GM12878 (cell line): Measurements from ENCODE around the gene SLC2A8.

Experiments
- EP300 ChIP-seq, 2 experiments: fragments of 150-350 bp in 1 of 2; IDR thresholded peaks; 2 replicates each; pipeline ENCODE4 v1.6.1; 2011 to 2012; ENCODE audit warnings: low read depth in 2 of 2, low read length in 2 of 2, borderline replicate concordance in 1 of 2, improper control_type of control experiment in 1 of 2, inconsistent platforms in 1 of 2; ENCODE audit not compliant: control insufficient read depth in 1 of 2
- ESRRA ChIP-seq: IDR thresholded peaks from 2 replicates; pipeline ENCODE4 v1.6.1; 2012; ENCODE audit warnings: mild to moderate bottlenecking, low read length, improper control_type of control experiment
- EZH2 ChIP-seq: IDR thresholded peaks from 2 replicates; pipeline ENCODE4 v1.6.1; 2012; ENCODE audit warnings: low read depth, mild to moderate bottlenecking, control low read depth, inconsistent platforms, low read length, borderline replicate concordance; ENCODE audit not compliant: control insufficient read depth
- JUND ChIP-seq: IDR thresholded peaks from 2 replicates; pipeline ENCODE4 v1.6.1; 2012; ENCODE audit warnings: low read depth, mild to moderate bottlenecking, low read length, improper control_type of control experiment, moderate library complexity
- NR2F1 ChIP-seq: fragments of 450-650 bp; conservative IDR thresholded peaks from 2 replicates; pipeline ENCODE4 v1.6.1; 2017; ENCODE audit warnings: mild to moderate bottlenecking
- PML ChIP-seq: IDR thresholded peaks from 2 replicates; pipeline ENCODE4 v1.6.1; 2012; ENCODE audit warnings: low read length, inconsistent platforms
- POLR2AphosphoS5 ChIP-seq: IDR thresholded peaks from 2 replicates; pipeline ENCODE4 v1.6.1; 2011; ENCODE audit warnings: mild to moderate bottlenecking, low read length, inconsistent platforms
- RFX5 ChIP-seq: IDR thresholded peaks from 2 replicates; pipeline ENCODE4 v1.6.1; 2011; ENCODE audit warnings: low read depth, low read length, improper control_type of control experiment
- TAF1 ChIP-seq: IDR thresholded peaks from 2 replicates; pipeline ENCODE4 v1.6.1; 2011; ENCODE audit warnings: mild to moderate bottlenecking, low read depth, low read length, borderline replicate concordance
- TARDBP ChIP-seq: IDR thresholded peaks from 2 replicates; pipeline ENCODE4 v1.6.1; 2016; ENCODE audit warnings: borderline replicate concordance
- ZNF274 ChIP-seq: IDR thresholded peaks from one replicate; pipeline ENCODE4 v1.8.0; 2011; ENCODE audit not compliant: insufficient read length, insufficient read depth
- TF ChIP-seq, protein P1 (sequence below), 3 experiments: IDR thresholded peaks in 2 of 3; conservative IDR thresholded peaks in 1 of 3; 2 replicates each; pipeline ENCODE4 v1.5.1; 2011; ENCODE audit warnings: low read depth in 3 of 3, low read length in 3 of 3, mild to moderate bottlenecking in 3 of 3, control low read depth in 2 of 3, moderate library complexity in 2 of 3, inconsistent platforms in 1 of 3, mixed read lengths in 1 of 3; ENCODE audit not compliant: control insufficient read depth in 2 of 3, insufficient read depth in 1 of 3; ENCODE audit errors: extremely low read depth in 1 of 3
- TF ChIP-seq, protein P2 (sequence below): IDR thresholded peaks from 2 replicates; pipeline ENCODE4 v1.6.1; 2012; ENCODE audit warnings: mild to moderate bottlenecking, low read depth, low read length
- TF ChIP-seq, protein P3 (sequence below): IDR thresholded peaks from 2 replicates; pipeline ENCODE4 v1.6.1; 2012; ENCODE audit warnings: low read depth, low read length, improper control_type of control experiment

DNA sequence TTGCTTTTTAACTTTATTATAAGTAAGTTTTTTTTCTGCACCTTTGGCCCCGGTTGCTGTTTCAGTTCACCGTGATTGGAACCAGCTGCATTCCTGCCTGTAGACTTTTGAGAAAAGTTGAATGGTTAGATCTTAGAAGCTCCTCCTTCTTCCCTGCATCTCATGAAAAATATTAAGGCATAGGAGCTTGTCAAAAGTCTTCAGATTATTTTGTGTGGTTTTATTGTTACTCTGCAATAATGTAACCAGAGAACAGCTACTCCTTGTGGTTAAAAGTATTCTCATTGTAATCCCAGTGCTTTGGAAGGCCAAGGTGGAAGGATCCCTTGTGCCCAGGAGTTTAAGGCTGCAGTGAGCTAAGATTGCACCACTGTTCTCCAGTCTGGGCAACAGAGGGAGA lies 3.3 kb upstream of the SLC2A8 start:
- TF ChIP-seq EZH2 (no peak), NR2F1 (no peak), TARDBP (no peak), PML (no peak), TAF1 (no peak), JUND (no peak), ZNF274 (no peak), EP300 (IDR thresholded peaks at IDR 0.05; ENCODE audit: borderline replicate concordance in 1 of 2, control insufficient read depth in 1 of 2, low read depth in 2 of 2, low read length in 2 of 2) (no peak), POLR2AphosphoS5 (no peak), ESRRA (no peak), RFX5 (no peak)
- TF ChIP-seq, protein P1, sequence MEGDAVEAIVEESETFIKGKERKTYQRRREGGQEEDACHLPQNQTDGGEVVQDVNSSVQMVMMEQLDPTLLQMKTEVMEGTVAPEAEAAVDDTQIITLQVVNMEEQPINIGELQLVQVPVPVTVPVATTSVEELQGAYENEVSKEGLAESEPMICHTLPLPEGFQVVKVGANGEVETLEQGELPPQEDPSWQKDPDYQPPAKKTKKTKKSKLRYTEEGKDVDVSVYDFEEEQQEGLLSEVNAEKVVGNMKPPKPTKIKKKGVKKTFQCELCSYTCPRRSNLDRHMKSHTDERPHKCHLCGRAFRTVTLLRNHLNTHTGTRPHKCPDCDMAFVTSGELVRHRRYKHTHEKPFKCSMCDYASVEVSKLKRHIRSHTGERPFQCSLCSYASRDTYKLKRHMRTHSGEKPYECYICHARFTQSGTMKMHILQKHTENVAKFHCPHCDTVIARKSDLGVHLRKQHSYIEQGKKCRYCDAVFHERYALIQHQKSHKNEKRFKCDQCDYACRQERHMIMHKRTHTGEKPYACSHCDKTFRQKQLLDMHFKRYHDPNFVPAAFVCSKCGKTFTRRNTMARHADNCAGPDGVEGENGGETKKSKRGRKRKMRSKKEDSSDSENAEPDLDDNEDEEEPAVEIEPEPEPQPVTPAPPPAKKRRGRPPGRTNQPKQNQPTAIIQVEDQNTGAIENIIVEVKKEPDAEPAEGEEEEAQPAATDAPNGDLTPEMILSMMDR (IDR thresholded peaks at IDR 0.05 in 2 of 3, conservative IDR thresholded peaks at IDR 0.05 in 1 of 3; ENCODE audit: control insufficient read depth in 2 of 3, extremely low read depth in 1 of 3, insufficient read depth in 1 of 3, low read depth in 3 of 3, low read length in 3 of 3), result no peak
- TF ChIP-seq, protein P2, sequence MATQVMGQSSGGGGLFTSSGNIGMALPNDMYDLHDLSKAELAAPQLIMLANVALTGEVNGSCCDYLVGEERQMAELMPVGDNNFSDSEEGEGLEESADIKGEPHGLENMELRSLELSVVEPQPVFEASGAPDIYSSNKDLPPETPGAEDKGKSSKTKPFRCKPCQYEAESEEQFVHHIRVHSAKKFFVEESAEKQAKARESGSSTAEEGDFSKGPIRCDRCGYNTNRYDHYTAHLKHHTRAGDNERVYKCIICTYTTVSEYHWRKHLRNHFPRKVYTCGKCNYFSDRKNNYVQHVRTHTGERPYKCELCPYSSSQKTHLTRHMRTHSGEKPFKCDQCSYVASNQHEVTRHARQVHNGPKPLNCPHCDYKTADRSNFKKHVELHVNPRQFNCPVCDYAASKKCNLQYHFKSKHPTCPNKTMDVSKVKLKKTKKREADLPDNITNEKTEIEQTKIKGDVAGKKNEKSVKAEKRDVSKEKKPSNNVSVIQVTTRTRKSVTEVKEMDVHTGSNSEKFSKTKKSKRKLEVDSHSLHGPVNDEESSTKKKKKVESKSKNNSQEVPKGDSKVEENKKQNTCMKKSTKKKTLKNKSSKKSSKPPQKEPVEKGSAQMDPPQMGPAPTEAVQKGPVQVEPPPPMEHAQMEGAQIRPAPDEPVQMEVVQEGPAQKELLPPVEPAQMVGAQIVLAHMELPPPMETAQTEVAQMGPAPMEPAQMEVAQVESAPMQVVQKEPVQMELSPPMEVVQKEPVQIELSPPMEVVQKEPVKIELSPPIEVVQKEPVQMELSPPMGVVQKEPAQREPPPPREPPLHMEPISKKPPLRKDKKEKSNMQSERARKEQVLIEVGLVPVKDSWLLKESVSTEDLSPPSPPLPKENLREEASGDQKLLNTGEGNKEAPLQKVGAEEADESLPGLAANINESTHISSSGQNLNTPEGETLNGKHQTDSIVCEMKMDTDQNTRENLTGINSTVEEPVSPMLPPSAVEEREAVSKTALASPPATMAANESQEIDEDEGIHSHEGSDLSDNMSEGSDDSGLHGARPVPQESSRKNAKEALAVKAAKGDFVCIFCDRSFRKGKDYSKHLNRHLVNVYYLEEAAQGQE, result no peak
- TF ChIP-seq, protein P3, sequence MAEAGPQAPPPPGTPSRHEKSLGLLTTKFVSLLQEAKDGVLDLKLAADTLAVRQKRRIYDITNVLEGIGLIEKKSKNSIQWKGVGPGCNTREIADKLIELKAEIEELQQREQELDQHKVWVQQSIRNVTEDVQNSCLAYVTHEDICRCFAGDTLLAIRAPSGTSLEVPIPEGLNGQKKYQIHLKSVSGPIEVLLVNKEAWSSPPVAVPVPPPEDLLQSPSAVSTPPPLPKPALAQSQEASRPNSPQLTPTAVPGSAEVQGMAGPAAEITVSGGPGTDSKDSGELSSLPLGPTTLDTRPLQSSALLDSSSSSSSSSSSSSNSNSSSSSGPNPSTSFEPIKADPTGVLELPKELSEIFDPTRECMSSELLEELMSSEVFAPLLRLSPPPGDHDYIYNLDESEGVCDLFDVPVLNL, result no peak
